IMR-90 (cell line): ENCODE data around the gene PCCA. TPM values are rescaled to one million over a fixed set of nuclear protein-coding genes. Genes with fewer than 3 reads are reported as not detected.

ENCODE experiments used
- ATAC-seq: fragments of 200-7000 bp; cut with Tn5 transposase; 2 replicates; pipeline ENCODE4 v1.9.1; 2020; ENCODE audit warnings: low read depth, mild to moderate bottlenecking, moderate library complexity
- BruUV-seq: library from RNA; stranded (reverse); fragments of 400-500 nt; replicated peaks from 2 replicates; lab custom pipeline; 2021; lab: Mats Ljungman, UMichigan
- CTCF ChIA-PET: fragments of 300-600 bp; formaldehyde crosslinking; extraction: SDS; loops from one replicate; lab custom pipeline; 2021; ENCODE audit warnings: antibody characterized with exemption; lab: Yijun Ruan, JAX
- POLR2A ChIA-PET: fragments of 300-600 bp; sonication (Branson Sonifier 250); formaldehyde crosslinking; loops from one replicate; lab custom pipeline; 2022; ENCODE audit warnings: antibody characterized with exemption; ENCODE audit not compliant: unreplicated experiment; lab: Charles Lee
- DNase-seq: peaks from one replicate; pipeline ENCODE4 v3.0.0; 2013
- H2AFZ ChIP-seq: replicated peaks from 2 replicates; pipeline ENCODE3; 2013; ENCODE audit warnings: low read length, mild to moderate bottlenecking; ENCODE audit not compliant: poor library complexity
- H2AK5ac ChIP-seq: 2 replicates; pipeline ENCODE4 v1.6.1; 2013; ENCODE audit warnings: low read depth, low read length, inconsistent platforms
- H2AK9ac ChIP-seq: replicated peaks from 2 replicates; pipeline ENCODE3; 2013; ENCODE audit warnings: mild to moderate bottlenecking, low read depth, low read length, moderate library complexity; ENCODE audit not compliant: poor library complexity
- H2BK120ac ChIP-seq: 2 replicates; pipeline ENCODE4 v1.6.1; 2013; ENCODE audit warnings: low read depth, low read length, inconsistent platforms
- H2BK15ac ChIP-seq: 3 replicates; pipeline ENCODE4 v1.6.1; 2013; ENCODE audit warnings: low read depth, low read length, inconsistent platforms
- H2BK20ac ChIP-seq: 2 replicates; pipeline ENCODE4 v1.6.1; 2013; ENCODE audit warnings: low read depth, mild to moderate bottlenecking, inconsistent platforms, low read length, moderate library complexity
- H2BK5ac ChIP-seq: 2 replicates; pipeline ENCODE4 v1.6.1; 2013; ENCODE audit warnings: mild to moderate bottlenecking, low read depth, low read length, inconsistent platforms; ENCODE audit not compliant: poor library complexity, severe bottlenecking
- H3K14ac ChIP-seq: replicated peaks from 2 replicates; pipeline ENCODE4 v1.6.1; 2013; ENCODE audit warnings: low read depth, low read length, inconsistent platforms
- H3K18ac ChIP-seq: 2 replicates; pipeline ENCODE4 v1.6.1; 2013; ENCODE audit warnings: low read depth, low read length, control low read depth
- H3K23ac ChIP-seq: 2 replicates; pipeline ENCODE4 v1.6.1; 2013; ENCODE audit warnings: low read depth, low read length, inconsistent platforms
- H3K27ac ChIP-seq: 2 replicates; pipeline ENCODE4 v1.5.1; 2013; ENCODE audit warnings: mild to moderate bottlenecking, control low read depth, low read length; ENCODE audit not compliant: insufficient read depth
- H3K27me3 ChIP-seq: 2 replicates; pipeline ENCODE4 v1.6.1; 2013; ENCODE audit warnings: low read length; ENCODE audit not compliant: control insufficient read depth, insufficient read depth
- H3K36me3 ChIP-seq: 2 replicates; pipeline ENCODE4 v1.6.1; 2013; ENCODE audit warnings: low read length, mixed read lengths; ENCODE audit not compliant: control insufficient read depth, insufficient read depth
- H3K4ac ChIP-seq: 2 replicates; pipeline ENCODE4 v1.6.1; 2013; ENCODE audit warnings: low read depth, low read length, inconsistent platforms
- H3K4me1 ChIP-seq: 2 replicates; pipeline ENCODE4 v1.6.1; 2013; ENCODE audit warnings: low read length, mixed read lengths; ENCODE audit not compliant: control insufficient read depth, insufficient read depth
- H3K4me2 ChIP-seq: 2 replicates; pipeline ENCODE4 v1.6.1; 2013; ENCODE audit warnings: low read depth, mild to moderate bottlenecking, control low read depth, low read length, moderate library complexity
- H3K4me3 ChIP-seq: 2 replicates; pipeline ENCODE4 v1.5.1; 2013; ENCODE audit warnings: low read depth, mild to moderate bottlenecking, control low read depth, low read length, moderate library complexity; ENCODE audit not compliant: insufficient read depth
- H3K56ac ChIP-seq: 2 replicates; pipeline ENCODE4 v1.6.1; 2013; ENCODE audit warnings: low read length, inconsistent platforms; ENCODE audit not compliant: insufficient read depth; ENCODE audit errors: extremely low read depth
- H3K79me1 ChIP-seq, 2 experiments: 2 replicates each; pipeline ENCODE4 v1.6.1; 2013; ENCODE audit warnings: low read length in 2 of 2, inconsistent platforms in 1 of 2, low read depth in 1 of 2
- H3K9ac ChIP-seq: 2 replicates; pipeline ENCODE4 v1.6.1; 2013; ENCODE audit warnings: low read depth, low read length, control low read depth
- H3K9me1 ChIP-seq: 2 replicates; pipeline ENCODE4 v1.6.1; 2013; ENCODE audit warnings: low read length, inconsistent platforms; ENCODE audit not compliant: insufficient read depth
- H3K9me3 ChIP-seq: 2 replicates; pipeline ENCODE4 v1.6.1; 2013; ENCODE audit warnings: low read length; ENCODE audit not compliant: control insufficient read depth, insufficient read depth
- H4K20me1 ChIP-seq: 2 replicates; pipeline ENCODE4 v1.6.1; 2013; ENCODE audit warnings: low read length, inconsistent platforms; ENCODE audit not compliant: insufficient read depth
- H4K5ac ChIP-seq: 2 replicates; pipeline ENCODE4 v1.6.1; 2013; ENCODE audit warnings: mild to moderate bottlenecking, low read depth, low read length, control low read depth
- H4K8ac ChIP-seq, 2 experiments: 2 replicates each; pipeline ENCODE4 v1.6.1; 2013; ENCODE audit warnings: low read depth in 2 of 2, low read length in 2 of 2, control low read depth in 1 of 2, inconsistent platforms in 1 of 2
- H4K91ac ChIP-seq: 2 replicates; pipeline ENCODE4 v1.6.1; 2013; ENCODE audit warnings: low read depth, low read length, inconsistent platforms; ENCODE audit not compliant: insufficient read depth
- BHLHE40 ChIP-seq: fragments of 150-350 bp; IDR thresholded peaks from 2 replicates; pipeline ENCODE4 v1.6.1; 2016; ENCODE audit warnings: mild to moderate bottlenecking, low read depth, low read length
- CEBPB ChIP-seq: IDR thresholded peaks from 2 replicates; pipeline ENCODE4 v1.6.1; 2012; ENCODE audit warnings: low read depth, low read length, improper control_type of control experiment
- CHD1 ChIP-seq: IDR thresholded peaks from 2 replicates; pipeline ENCODE4 v1.6.1; 2012; ENCODE audit warnings: low read depth, low read length, improper control_type of control experiment
- FOS ChIP-seq: fragments of 150-350 bp; IDR thresholded peaks from 2 replicates; pipeline ENCODE4 v1.6.1; 2016; ENCODE audit warnings: low read depth, low read length
- MAFK ChIP-seq: IDR thresholded peaks from 2 replicates; pipeline ENCODE4 v1.6.1; 2012; ENCODE audit warnings: low read depth, low read length, improper control_type of control experiment
- MAZ ChIP-seq: IDR thresholded peaks from 2 replicates; pipeline ENCODE4 v1.6.1; 2012; ENCODE audit warnings: low read depth, mild to moderate bottlenecking, low read length, improper control_type of control experiment, moderate library complexity, borderline replicate concordance
- MXI1 ChIP-seq: IDR thresholded peaks from 2 replicates; pipeline ENCODE4 v1.6.1; 2012; ENCODE audit warnings: low read depth, mild to moderate bottlenecking, low read length, moderate library complexity, borderline replicate concordance
- NFE2L2 ChIP-seq: fragments of 150-350 bp; IDR thresholded peaks from 2 replicates; pipeline ENCODE4 v1.6.1; 2016; ENCODE audit warnings: low read depth, mild to moderate bottlenecking, low read length
- POLR2A ChIP-seq: IDR thresholded peaks from 2 replicates; pipeline ENCODE4 v1.6.1; 2012; ENCODE audit warnings: mild to moderate bottlenecking, low read depth, low read length
- RAD21 ChIP-seq: IDR thresholded peaks from 2 replicates; pipeline ENCODE4 v1.6.1; 2012; ENCODE audit warnings: low read length, improper control_type of control experiment
- RCOR1 ChIP-seq: IDR thresholded peaks from 2 replicates; pipeline ENCODE4 v1.6.1; 2012; ENCODE audit warnings: mild to moderate bottlenecking, low read length, improper control_type of control experiment; ENCODE audit not compliant: insufficient replicate concordance
- RFX5 ChIP-seq: IDR thresholded peaks from 2 replicates; pipeline ENCODE4 v1.8.0; 2012; ENCODE audit warnings: low read depth, mild to moderate bottlenecking, low read length, moderate library complexity
- SMC3 ChIP-seq: fragments of 150-350 bp; IDR thresholded peaks from 2 replicates; pipeline ENCODE4 v1.6.1; 2016; ENCODE audit warnings: low read depth, mild to moderate bottlenecking, antibody characterized with exemption, low read length, moderate library complexity
- WGBS, 2 experiments: methylation state at CpG; one replicate each; pipeline versions ENCODE4 v1.1.5 to v1.1.7; 2013; ENCODE audit warnings: missing lambda C conversion rate in 2 of 2; ENCODE audit not compliant: insufficient read length in 1 of 2; ENCODE audit errors: extremely low coverage in 2 of 2; 5-methylcytosine and 5-hydroxymethylcytosine counted together
- dilution Hi-C: fragments of 300-500 bp; cut with HindIII; formaldehyde crosslinking; loops from one replicate; pipeline ENCODE4 v1.14.3; 2018; ENCODE audit warnings: low sequenced_read_pairs; ENCODE audit not compliant: unreplicated experiment
- in situ Hi-C: fragments of 300-500 bp; cut with MboI; formaldehyde crosslinking; loops from 3 replicates; pipeline ENCODE4 v1.14.3; 2019; ENCODE audit warnings: low sequenced_read_pairs, inconsistent platforms, mixed read lengths
- intact Hi-C: fragments of 100-400 bp; cut with micrococcal nuclease; formaldehyde crosslinking; loops from 2 replicates; pipeline ENCODE4 v1.10.0; 2022
- polyA plus RNA-seq, 3 experiments: library from polyadenylated mRNA; depleted of rRNA; stranded (reverse); fragments of >200 nt; gene quantifications; 2 replicates each; pipeline ENCODE4 v1.2.3, GENCODE V29; 2012; ENCODE audit warnings: low replicate concordance in 1 of 3
- total RNA-seq: library from RNA; depleted of rRNA; stranded (reverse); fragments of >200 nt; gene quantifications from 2 replicates; pipeline ENCODE4 v1.2.3, GENCODE V29; 2012
- TF ChIP-seq, protein P1 (sequence below): fragments of 150-350 bp; IDR thresholded peaks from 2 replicates; pipeline ENCODE4 v1.6.1; 2017; ENCODE audit warnings: mild to moderate bottlenecking, antibody characterized with exemption, low read length, low read depth
- TF ChIP-seq, protein P2 (sequence below): fragments of 150-350 bp; IDR thresholded peaks from 2 replicates; pipeline ENCODE4 v1.6.1; 2016; ENCODE audit warnings: low read depth, mild to moderate bottlenecking, low read length, moderate library complexity, borderline replicate concordance
- TF ChIP-seq, protein P3 (sequence below): conservative IDR thresholded peaks from 2 replicates; pipeline ENCODE4 v1.5.1; 2012; ENCODE audit warnings: mild to moderate bottlenecking, low read depth, low read length, improper control_type of control experiment

PCCA gene
- total and polyA plus RNA-seq, 2 of the 4 experiments (the other 2 are of a cell fraction) = 7.6 to 24.0 TPM

DNA sequence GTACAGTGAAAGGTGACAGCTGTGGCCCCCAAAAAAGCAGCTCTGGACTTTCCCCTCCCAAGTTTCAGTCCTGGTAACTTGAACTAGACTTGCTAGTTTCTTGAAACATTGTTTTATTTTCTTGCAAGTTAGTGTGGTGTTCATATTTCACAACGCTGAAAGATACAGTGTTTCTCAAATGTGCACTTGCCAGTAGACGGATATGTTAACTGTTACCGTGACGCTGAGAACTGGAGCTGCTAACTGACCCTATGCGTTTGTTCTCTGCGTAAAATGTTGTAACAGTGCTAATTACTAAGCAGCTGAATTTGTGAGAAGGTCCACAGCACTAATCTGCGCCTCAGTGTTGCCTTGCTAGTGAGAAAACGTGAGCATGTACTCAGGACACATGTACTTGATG, 420.1 kb downstream of the PCCA start:
- H3K27ac ChIP-seq = no peak overlapping the region
- WGBS, 2 experiments = 91% methylated on average over 8 of the region's 8 CpGs; no CpG with 5 or more reads in 1 of the 2 experiments
- no peak overlapping the region for H3K9ac ChIP-seq
- no peaks in the 10 kb centered on the region for H3K27me3 ChIP-seq
- no peak overlapping the region for H3K56ac ChIP-seq
- no peak overlapping the region for H2BK20ac ChIP-seq
- no peak overlapping the region for H3K18ac ChIP-seq
- no peak overlapping the region for H2AK5ac ChIP-seq
- no peak overlapping the region for H4K5ac ChIP-seq
- dilution Hi-C loops (no loop called here), intact Hi-C loops (no loop called here), in situ Hi-C loops (loop anchor here (10.0 kb wide), 1 partner anchor 264 kb away; no protein-coding TSS in a partner anchor)
- H2BK120ac ChIP-seq = no peak overlapping the region
- no peak overlapping the region for H2AK9ac ChIP-seq
- H3K79me1 ChIP-seq = no peaks in the 10 kb centered on the region
- H3K9me3 ChIP-seq = no peaks in the 10 kb centered on the region
- H3K4me2 ChIP-seq = no peak overlapping the region
- H3K14ac ChIP-seq = no peak overlapping the region
- ChIA-PET CTCF (no interaction called here), POLR2A (no interaction called here)
- no peak overlapping the region for H3K4me3 ChIP-seq
- H3K23ac ChIP-seq = no peak overlapping the region
- H4K8ac ChIP-seq = no peak overlapping the region
- no peaks in the 10 kb centered on the region; the same call in 1 of the 2 replicates for H3K4me1 ChIP-seq
- H4K91ac ChIP-seq = no peak overlapping the region
- H3K4ac ChIP-seq = no peak overlapping the region
- no peaks in the 10 kb centered on the region for H3K36me3 ChIP-seq
- no peak overlapping the region for H2BK15ac ChIP-seq
- H2AFZ ChIP-seq = no peak overlapping the region
- BruUV-seq = no TSS peak
- no peak overlapping the region for H2BK5ac ChIP-seq
- DNase-seq (no peak), ATAC-seq (no peak)
- H4K20me1 ChIP-seq = no peaks in the 10 kb centered on the region
- H3K9me1 ChIP-seq = peaks cover 3% of the 10 kb centered on the region; the same call in 1 of the 2 replicates
- no peak for TF ChIP-seq MAFK
- TF ChIP-seq, protein P1, sequence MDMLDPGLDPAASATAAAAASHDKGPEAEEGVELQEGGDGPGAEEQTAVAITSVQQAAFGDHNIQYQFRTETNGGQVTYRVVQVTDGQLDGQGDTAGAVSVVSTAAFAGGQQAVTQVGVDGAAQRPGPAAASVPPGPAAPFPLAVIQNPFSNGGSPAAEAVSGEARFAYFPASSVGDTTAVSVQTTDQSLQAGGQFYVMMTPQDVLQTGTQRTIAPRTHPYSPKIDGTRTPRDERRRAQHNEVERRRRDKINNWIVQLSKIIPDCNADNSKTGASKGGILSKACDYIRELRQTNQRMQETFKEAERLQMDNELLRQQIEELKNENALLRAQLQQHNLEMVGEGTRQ = no peak
- TF ChIP-seq, protein P2, sequence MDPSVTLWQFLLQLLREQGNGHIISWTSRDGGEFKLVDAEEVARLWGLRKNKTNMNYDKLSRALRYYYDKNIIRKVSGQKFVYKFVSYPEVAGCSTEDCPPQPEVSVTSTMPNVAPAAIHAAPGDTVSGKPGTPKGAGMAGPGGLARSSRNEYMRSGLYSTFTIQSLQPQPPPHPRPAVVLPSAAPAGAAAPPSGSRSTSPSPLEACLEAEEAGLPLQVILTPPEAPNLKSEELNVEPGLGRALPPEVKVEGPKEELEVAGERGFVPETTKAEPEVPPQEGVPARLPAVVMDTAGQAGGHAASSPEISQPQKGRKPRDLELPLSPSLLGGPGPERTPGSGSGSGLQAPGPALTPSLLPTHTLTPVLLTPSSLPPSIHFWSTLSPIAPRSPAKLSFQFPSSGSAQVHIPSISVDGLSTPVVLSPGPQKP = no peak
- TF ChIP-seq BHLHE40 = no peak
- TF ChIP-seq RFX5 = no peak
- TF ChIP-seq RCOR1 = no peak
- TF ChIP-seq MAZ = no peak
- no peak for TF ChIP-seq NFE2L2
- TF ChIP-seq CEBPB = no peak
- no peak for TF ChIP-seq MXI1
- no peak for TF ChIP-seq RAD21
- no peak for TF ChIP-seq FOS
- TF ChIP-seq, protein P3, sequence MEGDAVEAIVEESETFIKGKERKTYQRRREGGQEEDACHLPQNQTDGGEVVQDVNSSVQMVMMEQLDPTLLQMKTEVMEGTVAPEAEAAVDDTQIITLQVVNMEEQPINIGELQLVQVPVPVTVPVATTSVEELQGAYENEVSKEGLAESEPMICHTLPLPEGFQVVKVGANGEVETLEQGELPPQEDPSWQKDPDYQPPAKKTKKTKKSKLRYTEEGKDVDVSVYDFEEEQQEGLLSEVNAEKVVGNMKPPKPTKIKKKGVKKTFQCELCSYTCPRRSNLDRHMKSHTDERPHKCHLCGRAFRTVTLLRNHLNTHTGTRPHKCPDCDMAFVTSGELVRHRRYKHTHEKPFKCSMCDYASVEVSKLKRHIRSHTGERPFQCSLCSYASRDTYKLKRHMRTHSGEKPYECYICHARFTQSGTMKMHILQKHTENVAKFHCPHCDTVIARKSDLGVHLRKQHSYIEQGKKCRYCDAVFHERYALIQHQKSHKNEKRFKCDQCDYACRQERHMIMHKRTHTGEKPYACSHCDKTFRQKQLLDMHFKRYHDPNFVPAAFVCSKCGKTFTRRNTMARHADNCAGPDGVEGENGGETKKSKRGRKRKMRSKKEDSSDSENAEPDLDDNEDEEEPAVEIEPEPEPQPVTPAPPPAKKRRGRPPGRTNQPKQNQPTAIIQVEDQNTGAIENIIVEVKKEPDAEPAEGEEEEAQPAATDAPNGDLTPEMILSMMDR = no peak
- no peak for TF ChIP-seq POLR2A
- no peak for TF ChIP-seq CHD1
- TF ChIP-seq SMC3 = no peak
